NB4 (cell line): ENCODE measurements around the gene ZNF821.

Source experiments
- TF ChIP-seq, protein P1 (sequence below): IDR thresholded peaks from one replicate; pipeline ENCODE4 v1.5.1; 2012; ENCODE audit warnings: low read depth, low read length
- TF ChIP-seq, protein P2 (sequence below): IDR thresholded peaks from 2 replicates; pipeline ENCODE4 v1.6.1; 2011; ENCODE audit warnings: low read depth, low read length

DNA sequence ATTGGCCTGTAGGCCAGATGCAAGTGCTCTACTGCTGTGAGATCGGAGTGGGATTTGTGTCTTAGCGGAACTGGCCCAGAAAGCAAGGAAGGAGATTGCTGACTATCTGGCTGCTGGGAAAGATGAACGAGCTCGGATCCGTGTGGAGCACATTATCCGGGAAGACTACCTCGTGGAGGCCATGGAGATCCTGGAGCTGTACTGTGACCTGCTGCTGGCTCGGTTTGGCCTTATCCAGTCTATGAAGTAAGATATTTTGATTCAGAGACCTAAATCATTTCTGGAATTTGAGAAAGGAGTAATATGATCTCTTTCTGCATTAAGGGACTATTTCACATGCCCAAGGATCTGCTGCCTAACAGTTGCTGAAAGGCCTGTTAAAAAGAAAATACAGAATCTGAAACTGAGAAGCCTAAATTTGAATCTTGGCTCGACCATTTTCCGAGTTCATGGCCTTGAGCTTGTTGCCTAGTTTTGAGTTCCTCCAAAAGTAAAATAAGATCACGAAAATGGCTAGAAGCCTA is 32.5 kb upstream of the ZNF821 start:
- TF ChIP-seq, protein P1, sequence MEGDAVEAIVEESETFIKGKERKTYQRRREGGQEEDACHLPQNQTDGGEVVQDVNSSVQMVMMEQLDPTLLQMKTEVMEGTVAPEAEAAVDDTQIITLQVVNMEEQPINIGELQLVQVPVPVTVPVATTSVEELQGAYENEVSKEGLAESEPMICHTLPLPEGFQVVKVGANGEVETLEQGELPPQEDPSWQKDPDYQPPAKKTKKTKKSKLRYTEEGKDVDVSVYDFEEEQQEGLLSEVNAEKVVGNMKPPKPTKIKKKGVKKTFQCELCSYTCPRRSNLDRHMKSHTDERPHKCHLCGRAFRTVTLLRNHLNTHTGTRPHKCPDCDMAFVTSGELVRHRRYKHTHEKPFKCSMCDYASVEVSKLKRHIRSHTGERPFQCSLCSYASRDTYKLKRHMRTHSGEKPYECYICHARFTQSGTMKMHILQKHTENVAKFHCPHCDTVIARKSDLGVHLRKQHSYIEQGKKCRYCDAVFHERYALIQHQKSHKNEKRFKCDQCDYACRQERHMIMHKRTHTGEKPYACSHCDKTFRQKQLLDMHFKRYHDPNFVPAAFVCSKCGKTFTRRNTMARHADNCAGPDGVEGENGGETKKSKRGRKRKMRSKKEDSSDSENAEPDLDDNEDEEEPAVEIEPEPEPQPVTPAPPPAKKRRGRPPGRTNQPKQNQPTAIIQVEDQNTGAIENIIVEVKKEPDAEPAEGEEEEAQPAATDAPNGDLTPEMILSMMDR = no peak
- TF ChIP-seq, protein P2, sequence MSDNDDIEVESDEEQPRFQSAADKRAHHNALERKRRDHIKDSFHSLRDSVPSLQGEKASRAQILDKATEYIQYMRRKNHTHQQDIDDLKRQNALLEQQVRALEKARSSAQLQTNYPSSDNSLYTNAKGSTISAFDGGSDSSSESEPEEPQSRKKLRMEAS = no peak
